ENCODE results near the gene KCNK7. TPM values are rescaled to one million over a fixed set of nuclear protein-coding genes. Genes with fewer than 3 reads are reported as not detected.

The KCNK7 gene
- polyA plus RNA-seq, 1 of the 3 experiments (the other 2 are of a cell fraction): 0.58 TPM

- TF ChIP-seq ZBTB33 (IDR thresholded peaks at IDR 0.05; ENCODE audit: borderline replicate concordance, low read depth): no peak
- TF ChIP-seq NRF1 (IDR thresholded peaks at IDR 0.05; ENCODE audit: low read depth, low read length): no peak
- no peak; the same call in 1 of the 2 replicates for TF ChIP-seq MXI1 (IDR thresholded peaks at IDR 0.05; ENCODE audit: low read depth, low read length)
- no peak for TF ChIP-seq RFX5 (IDR thresholded peaks at IDR 0.05; ENCODE audit: low read length)
Observed at GRCh38 chr11:65560555-65561418, 34.8 kb downstream of the KCNK7 start (continued).

DNA sequence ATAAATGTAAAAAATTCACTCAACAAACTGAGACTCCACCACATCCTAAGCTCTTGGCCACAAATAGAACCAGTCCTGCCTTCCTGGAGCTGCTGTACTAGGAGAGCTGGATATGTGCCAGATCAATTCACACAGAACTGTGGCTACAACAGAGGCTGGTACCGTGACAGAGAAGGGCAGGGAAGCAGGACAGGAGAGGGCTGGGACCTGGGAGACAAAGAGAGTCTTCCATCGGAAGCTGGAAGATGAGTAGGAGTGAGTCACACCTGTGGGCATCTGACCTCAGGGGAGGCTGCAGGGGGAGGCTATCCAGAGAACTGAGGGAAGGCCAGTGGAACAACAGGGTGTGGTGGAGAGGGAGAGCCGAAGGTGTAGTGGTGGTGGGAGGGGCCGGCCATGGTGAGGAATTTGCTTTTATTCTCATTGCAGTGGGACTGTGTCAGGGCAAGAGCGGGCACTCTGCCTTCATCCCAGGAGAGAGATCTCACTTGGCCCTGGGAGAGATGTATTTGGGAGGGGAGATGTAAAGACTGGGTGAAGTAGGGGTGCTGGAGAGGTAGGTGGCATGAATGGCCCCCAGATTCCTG is 35.6 kb downstream of the KCNK7 start:
- no peaks in the 10 kb centered on the region for H3K27me3 ChIP-seq (ENCODE audit: insufficient read depth)
- peaks cover 50 to 60% of the 10 kb centered on the region in 2 experiments for H3K4me1 ChIP-seq (ENCODE audit: control insufficient read depth in 1 of 2, insufficient read depth in 2 of 2, low read depth in 1 of 2, low read length in 1 of 2)
- H3F3A ChIP-seq (replicated peaks; ENCODE audit: insufficient read depth): peaks cover 51% of the 10 kb centered on the region
- H2AFZ ChIP-seq (ENCODE audit: low read depth): no peak overlapping the region; the same call in 1 of the 2 replicates
- DNase-seq: no peak
- ChIA-PET CTCF (interaction anchor here (0.5 to 6.4 kb wide), 11 partner anchors 8 to 222 kb away, joined by 3 to 69 read pairs (median 5); partner anchors contain the start of genes FAM89B, SCYL1 and ZNRD2), POLR2A (interaction anchor here (1.1 to 3.3 kb wide), 7 partner anchors 10 to 160 kb away, joined by 3 to 12 read pairs (median 4); partner anchors contain the start of genes FAM89B, MALAT1, RNASEH2C and ZNRD2)
- H3K9me2 ChIP-seq: no peaks in the 10 kb centered on the region
- H3K79me2 ChIP-seq (ENCODE audit: insufficient read depth): peaks cover 33% of the 10 kb centered on the region
- peak overlapping the region; percentile 87 for H3K9ac ChIP-seq
- 10% methylated on average over 5 of the region's 5 CpGs for WGBS (ENCODE audit: low lambda C conversion rate)
- H4K20me1 ChIP-seq (ENCODE audit: insufficient read depth): peaks cover 6% of the 10 kb centered on the region
- peak overlapping the region in 1 of 2 experiments; percentile 55; a peak in 1 of 4 replicates for H3K4me3 ChIP-seq (ENCODE audit: low read depth in 2 of 2, low read length in 1 of 2)
- H3K27ac ChIP-seq (ENCODE audit: low read depth in 2 of 2, low read length in 1 of 2): peak overlapping the region; percentile 97
- H3K4me2 ChIP-seq: peak overlapping the region; percentile 91
- H3K9me3 ChIP-seq: no peaks in the 10 kb centered on the region
- H3K36me3 ChIP-seq (replicated peaks in 1 of 2; ENCODE audit: control insufficient read depth in 1 of 2, insufficient read depth in 2 of 2, low read length in 1 of 2): no peaks in the 10 kb centered on the region
- TF ChIP-seq, protein P1, sequence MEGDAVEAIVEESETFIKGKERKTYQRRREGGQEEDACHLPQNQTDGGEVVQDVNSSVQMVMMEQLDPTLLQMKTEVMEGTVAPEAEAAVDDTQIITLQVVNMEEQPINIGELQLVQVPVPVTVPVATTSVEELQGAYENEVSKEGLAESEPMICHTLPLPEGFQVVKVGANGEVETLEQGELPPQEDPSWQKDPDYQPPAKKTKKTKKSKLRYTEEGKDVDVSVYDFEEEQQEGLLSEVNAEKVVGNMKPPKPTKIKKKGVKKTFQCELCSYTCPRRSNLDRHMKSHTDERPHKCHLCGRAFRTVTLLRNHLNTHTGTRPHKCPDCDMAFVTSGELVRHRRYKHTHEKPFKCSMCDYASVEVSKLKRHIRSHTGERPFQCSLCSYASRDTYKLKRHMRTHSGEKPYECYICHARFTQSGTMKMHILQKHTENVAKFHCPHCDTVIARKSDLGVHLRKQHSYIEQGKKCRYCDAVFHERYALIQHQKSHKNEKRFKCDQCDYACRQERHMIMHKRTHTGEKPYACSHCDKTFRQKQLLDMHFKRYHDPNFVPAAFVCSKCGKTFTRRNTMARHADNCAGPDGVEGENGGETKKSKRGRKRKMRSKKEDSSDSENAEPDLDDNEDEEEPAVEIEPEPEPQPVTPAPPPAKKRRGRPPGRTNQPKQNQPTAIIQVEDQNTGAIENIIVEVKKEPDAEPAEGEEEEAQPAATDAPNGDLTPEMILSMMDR (IDR thresholded peaks at IDR 0.05): no peak
- TF ChIP-seq YY1 (IDR thresholded peaks at IDR 0.05; ENCODE audit: low read depth) (no peak), FOSL2 (IDR thresholded peaks at IDR 0.05; ENCODE audit: borderline replicate concordance, low read depth) (peak; percentile 86), GATA2 (CRISPR knock-in tag; IDR thresholded peaks at IDR 0.05) (no peak), RFX5 (IDR thresholded peaks at IDR 0.05; ENCODE audit: low read length) (no peak), MEF2A (IDR thresholded peaks at IDR 0.05; ENCODE audit: borderline replicate concordance, low read depth) (no peak), POLR2AphosphoS5 (IDR thresholded peaks at IDR 0.05; ENCODE audit: low read depth, low read length) (no peak), RXRA (IDR thresholded peaks at IDR 0.05; ENCODE audit: borderline replicate concordance, low read depth) (peak; percentile 70; the same call in 1 of the 2 replicates), NRF1 (IDR thresholded peaks at IDR 0.05; ENCODE audit: low read depth, low read length) (no peak), NFIC (IDR thresholded peaks at IDR 0.05; ENCODE audit: borderline replicate concordance) (0 out of 2 replicates have a peak, but pooled peaks have one; percentile 64), FOXM1 (IDR thresholded peaks at IDR 0.05; ENCODE audit: low read depth) (no peak), SIN3A (IDR thresholded peaks at IDR 0.05; ENCODE audit: borderline replicate concordance, low read depth, low read length) (no peak), TAF1 (IDR thresholded peaks at IDR 0.05; ENCODE audit: borderline replicate concordance, low read depth, low read length) (no peak), RAD21 (IDR thresholded peaks at IDR 0.05; ENCODE audit: low read length) (no peak), CHD2 (IDR thresholded peaks at IDR 0.05; ENCODE audit: low read length, partially characterized antibody) (no peak), GABPA (IDR thresholded peaks at IDR 0.05; ENCODE audit: low read depth) (no peak), USF1 (IDR thresholded peaks at IDR 0.05; ENCODE audit: borderline replicate concordance, low read depth) (no peak), JUND (IDR thresholded peaks at IDR 0.05) (peak; percentile 61; the same call in 1 of the 2 replicates), FOXJ3 (CRISPR knock-in tag; IDR thresholded peaks at IDR 0.05) (no peak)
- TF ChIP-seq, protein P2, sequence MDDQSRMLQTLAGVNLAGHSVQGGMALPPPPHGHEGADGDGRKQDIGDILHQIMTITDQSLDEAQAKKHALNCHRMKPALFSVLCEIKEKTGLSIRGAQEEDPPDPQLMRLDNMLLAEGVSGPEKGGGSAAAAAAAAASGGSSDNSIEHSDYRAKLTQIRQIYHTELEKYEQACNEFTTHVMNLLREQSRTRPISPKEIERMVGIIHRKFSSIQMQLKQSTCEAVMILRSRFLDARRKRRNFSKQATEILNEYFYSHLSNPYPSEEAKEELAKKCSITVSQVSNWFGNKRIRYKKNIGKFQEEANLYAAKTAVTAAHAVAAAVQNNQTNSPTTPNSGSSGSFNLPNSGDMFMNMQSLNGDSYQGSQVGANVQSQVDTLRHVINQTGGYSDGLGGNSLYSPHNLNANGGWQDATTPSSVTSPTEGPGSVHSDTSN (IDR thresholded peaks at IDR 0.05): no peak

Data from SK-N-SH (cell line).